HG02642 (cell line): ENCODE results near the gene SLC22A17.
"Not testable (repeated sequence)": the region's sequence is repeated elsewhere in the genome, so short reads cannot be mapped to it uniquely, and the experiment has no call there.

Source experiments
- ATAC-seq: cut with Tn5 transposase; IDR thresholded peaks from one replicate; pipeline ENCODE4 v1.9.1; 2021; ENCODE audit warnings: mild to moderate bottlenecking; ENCODE audit not compliant: unreplicated experiment, poor library complexity

SLC22A17 gene

DNA sequence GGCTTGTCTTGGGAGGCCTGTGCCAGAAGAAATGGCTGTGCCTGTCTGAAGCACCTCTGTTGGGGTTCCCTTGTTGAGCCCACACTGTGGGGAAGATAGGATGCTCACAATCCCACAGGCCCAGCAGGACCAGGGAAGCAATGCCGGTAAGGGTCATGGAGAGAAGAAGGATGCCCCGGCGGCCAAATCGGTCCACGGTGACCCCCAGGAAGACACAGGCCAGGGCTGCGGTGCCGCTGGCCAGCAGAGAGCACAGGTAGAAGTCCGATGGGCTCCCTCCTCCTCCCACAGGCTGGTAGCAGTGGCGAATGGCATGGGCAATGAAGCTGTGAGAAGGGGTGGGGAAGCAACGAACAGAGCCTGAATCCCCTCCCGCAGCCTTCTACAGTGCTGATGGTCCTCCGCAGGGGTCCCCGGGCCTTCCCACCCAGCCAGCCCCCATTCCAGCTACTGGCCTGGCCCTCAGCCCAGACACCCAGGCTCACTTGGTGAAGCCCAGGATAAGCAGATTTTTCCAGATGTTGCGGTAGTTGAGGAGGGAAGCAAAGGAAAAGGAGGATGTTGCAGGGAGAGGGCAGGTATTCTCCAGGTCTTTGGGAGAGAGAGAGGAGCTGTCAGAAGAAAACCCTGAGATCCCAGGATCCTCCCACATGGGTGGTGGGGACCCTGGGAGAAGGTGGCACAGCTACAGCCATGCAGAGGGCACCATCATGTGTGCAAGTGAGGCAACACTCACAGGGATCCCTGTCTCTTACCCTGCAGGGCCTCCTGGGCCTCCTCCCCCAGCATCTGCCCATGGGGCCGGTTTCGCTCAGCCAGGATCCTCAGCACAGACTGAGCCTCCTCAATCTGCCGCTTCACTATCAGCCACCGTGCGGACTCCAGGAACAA is 5.0 kb downstream of the SLC22A17 start:
- ATAC-seq, result no peak

DNA sequence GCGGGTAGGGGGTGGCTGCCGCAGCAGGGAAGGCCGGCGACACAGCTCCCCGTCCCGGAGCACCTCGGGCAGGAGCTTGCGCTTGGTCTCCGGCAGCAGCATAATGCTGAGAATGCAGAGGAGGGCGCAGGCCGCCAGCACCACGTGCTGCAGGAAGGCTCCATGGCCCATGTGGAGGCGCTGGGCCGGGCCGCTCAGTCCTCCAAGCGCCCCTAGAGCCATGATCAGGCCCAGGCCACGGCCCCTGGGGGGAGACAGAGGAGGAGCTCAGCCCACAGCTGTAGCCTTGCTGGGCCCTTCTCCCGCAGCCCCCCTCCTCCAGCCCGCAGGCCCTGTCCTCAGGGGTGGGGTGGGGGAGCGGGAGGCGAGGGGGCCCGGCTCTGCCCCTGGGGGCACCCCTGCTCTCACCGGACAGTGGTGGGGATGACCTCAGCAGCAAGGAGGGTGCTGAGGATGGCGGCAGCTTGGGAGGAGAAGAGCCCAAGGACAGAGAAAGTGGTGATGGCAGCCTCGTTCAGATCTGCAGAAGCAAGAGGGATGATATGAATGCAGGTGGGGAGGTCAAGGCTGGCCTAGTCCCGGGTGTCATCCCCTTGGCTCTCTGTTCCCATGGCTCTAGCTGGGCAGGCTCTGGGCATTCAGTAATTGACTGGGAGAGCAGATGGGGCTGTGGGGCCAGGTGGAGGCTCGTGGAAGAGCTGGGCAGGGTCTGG is 5.8 kb downstream of the SLC22A17 start:
- ATAC-seq, result no peak

DNA sequence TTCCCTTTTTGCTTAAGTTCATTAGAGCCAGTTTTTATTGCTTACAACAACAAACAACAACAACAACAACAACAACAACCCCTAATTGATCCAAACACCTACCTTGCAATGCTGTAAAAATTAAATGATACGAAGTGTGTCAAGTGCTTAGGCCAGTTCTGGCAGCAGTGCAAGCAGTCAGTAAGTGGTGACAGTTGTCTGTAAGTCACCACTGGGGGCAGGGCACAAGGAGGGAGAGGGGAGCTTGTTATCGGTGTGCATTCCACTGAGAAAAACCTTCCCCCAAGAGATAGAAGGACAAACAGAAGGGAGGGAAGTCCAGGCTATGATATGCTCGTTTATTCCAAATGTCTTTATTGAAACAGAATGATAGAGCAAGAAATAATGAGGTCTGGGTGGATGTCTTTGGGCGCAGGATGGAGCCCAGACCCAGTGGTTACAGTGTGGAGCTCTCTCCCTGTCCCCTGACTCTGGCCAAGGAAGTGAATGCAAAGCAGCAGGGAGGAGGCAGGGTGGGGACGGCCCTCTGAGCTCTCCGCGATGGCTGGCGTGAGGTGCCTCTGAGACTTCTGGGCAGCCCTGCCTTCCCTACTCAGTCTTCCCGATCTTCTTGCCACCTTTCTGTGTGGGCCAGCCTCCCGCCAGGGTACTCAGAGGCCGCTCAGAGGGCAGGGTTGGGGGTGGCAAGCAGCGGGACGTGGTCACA is 6.5 kb downstream of the SLC22A17 start:
- ATAC-seq, result no peak

DNA sequence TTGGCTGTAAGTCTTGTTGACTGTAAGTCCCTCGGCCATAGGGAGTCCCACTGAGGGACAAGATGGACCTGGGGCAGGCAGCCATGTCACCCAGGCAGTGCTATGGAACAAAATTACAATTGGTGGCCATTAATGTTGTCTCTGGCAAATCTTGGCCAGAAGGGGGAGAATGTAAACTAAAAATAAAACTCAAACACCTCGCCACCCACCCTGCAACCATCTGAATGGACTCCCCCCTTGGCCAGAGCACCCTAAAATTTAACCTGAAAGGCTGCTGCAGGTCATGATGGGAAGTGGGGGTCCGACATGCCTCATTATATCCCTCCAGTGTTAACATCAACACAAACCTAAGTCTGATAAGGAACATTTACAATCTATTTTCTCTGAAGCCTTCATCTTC is 8.2 kb downstream of the SLC22A17 start:
- ATAC-seq, result no peak

DNA sequence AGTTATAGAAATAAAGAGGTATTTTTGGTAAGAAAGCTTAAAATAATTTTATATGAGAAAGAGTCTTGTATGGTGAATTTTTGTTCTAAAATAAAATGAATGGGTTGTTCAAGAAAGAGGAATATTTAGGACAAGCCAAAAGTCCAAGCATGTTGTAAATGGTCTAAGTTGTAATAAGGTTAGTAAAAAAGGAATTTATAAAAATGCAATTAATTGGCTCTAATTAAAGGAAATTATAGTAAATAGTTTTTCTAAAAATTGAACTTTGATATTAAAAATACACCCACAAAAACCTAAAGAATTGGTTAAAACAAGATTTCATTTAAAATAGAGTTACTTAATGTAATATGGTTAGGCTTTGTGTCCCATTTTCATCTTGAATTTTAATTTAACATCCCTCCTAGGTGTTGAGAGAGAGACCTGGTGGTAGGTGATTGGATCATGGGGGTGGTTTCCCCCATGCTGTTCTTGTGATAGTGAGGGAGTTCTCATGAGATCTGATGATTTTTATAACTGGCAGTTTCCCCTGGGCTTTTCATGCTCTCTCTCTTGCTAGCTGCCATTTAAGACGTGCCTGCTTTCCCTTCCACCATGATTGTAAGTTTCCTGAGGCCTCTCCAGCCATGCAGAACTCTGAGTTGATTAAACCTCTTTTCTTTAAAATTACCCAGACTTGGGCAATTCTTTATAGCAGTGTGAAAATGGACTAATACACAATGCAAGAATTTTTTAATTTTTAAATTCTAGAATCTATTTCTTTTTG is 13.0 kb downstream of the SLC22A17 start:
- no peak for ATAC-seq

DNA sequence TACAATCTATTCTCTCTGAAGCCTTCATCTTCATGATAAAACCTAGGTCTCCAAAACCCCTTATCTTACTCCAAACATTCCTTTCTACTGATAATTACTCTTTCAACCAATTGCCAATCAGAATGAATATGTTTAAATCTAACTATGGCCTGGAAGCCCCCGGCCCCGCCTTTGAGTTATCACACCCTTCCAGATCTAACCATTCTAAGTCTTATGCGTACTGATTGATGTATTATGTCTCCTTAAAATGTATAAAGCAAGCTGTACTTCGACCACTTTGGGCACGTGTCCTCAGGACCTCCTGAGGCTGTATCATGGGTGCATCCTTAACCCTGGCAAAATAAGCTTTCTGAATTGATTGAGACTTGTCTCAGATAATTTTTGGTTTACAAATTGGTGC is 17.1 kb downstream of the SLC22A17 start:
- no peak for ATAC-seq

DNA sequence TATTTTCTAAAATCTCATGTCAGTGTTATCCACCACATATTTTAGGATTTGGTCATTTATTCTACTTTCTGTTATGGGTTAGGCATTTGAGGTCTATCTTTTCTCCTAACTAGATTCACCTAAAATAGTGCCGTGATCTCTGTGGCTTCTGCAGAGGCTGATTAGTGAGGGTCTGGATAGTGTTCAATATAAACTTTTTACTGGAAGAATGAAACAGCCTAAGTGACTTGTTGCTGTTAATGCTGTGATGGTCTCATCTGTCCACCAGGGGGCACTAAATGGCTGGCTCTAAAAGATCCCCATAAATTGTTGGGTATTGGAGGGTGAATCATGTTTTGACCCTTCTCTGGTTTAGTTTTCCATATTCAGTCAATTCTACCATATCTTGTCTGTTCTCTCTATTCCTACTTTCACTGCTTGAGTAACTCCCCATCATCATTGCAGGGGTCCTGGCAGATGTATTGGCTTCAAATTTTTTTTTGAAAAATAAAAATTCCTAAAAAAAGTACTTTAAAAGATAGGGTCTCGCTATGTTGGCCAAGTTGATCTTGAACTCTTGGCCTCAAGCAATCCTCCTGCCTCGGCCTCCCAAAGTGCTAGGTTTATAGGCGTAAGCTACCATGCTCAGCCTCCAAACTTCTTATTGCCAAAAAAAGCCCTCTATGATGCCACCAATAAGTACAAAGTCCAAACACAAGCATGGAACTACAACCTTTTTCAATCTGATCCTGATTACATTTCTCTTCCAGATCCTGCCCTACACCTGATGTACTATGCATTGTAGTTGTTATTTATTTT is 24.5 kb downstream of the SLC22A17 start:
- ATAC-seq, result peak; percentile 58

DNA sequence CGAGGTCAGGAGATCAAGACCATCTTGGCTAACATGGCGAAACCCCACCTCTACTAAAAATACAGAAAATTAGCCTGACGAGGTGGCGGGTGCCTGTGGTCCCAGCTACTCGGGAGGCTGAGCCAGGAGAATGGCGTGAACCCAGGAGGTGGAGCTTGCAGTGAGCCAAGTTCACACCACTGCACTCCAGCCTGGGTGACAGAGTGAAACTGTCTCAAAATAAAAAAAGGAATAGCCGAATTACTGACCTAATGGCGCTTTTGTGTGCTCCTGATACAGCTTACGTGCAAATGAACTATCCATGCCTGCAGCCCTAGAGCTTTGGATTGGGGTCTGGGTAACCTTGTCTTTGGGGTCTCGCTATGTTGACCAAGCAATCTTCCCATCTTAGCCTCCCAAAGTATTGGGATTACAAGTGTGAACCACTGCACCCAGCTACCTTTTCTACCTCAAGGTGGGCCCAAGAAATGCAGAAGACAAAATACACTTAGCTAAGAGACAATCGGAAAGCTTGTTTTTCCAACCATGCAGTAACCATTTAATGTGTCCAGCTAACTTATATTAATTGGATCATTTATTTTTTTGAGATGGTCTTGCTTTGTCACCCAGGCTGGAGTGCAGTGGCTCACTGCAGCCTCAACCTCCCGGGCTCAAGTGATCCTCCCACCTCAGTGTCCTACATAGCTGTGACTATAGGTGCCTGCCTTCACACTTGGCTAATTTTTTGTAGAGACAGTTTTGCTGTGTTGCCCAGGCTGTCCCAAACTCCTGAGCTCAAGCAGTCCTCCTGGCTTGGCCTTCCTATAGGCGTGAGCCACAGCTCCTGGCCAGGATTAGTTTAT is 26.0 kb downstream of the SLC22A17 start:
- ATAC-seq, result no peak

DNA sequence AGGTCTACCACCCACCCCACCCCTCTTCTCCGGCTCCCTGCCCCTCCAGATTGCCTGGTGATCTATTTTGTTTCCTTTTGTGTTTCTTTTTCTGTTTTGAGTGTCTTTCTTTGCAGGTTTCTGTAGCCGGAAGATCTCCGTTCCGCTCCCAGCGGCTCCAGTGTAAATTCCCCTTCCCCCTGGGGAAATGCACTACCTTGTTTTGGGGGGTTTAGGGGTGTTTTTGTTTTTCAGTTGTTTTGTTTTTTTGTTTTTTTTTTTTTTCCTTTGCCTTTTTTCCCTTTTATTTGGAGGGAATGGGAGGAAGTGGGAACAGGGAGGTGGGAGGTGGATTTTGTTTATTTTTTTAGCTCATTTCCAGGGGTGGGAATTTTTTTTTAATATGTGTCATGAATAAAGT is 26.9 kb downstream of the SLC22A17 start:
- ATAC-seq, result not testable (repeated sequence)

DNA sequence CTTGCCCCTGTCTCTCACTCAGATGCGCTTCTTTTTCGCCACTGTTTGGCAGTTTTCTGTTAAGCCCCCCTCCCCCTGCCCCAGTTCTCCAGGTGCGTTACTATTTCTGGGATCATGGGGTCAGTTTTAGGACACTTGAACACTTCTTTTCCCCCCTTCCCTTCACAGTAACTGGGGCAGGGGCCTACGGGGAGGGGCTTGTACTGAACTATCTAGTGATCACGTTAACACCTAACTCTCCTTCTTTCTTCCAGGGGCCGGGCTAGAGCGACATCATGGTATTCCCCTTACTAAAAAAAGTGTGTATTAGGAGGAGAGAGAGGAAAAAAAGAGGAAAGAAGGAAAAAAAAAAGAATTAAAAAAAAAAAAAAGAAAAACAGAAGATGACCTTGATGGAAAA is 27.7 kb downstream of the SLC22A17 start:
- ATAC-seq, result no peak

DNA sequence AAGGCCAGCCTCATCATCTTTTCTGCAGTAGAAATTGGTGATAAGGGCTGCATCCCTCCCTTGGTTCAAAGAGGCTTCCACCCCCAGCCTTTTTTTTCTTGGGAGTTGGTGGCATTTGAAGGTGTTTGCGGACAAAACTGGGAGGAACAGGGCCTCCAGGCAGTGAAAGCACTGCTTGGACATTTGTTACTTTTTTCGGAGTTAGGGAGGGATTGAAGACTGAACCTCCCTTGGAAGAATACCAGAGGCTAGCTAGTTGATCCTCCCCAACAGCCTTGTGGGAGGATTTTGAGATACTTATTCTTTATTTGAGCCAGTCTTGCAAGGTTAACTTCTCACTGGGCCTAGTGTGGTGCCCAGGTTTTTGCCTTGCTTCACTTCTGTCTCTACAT is 28.2 kb downstream of the SLC22A17 start:
- no peak for ATAC-seq

DNA sequence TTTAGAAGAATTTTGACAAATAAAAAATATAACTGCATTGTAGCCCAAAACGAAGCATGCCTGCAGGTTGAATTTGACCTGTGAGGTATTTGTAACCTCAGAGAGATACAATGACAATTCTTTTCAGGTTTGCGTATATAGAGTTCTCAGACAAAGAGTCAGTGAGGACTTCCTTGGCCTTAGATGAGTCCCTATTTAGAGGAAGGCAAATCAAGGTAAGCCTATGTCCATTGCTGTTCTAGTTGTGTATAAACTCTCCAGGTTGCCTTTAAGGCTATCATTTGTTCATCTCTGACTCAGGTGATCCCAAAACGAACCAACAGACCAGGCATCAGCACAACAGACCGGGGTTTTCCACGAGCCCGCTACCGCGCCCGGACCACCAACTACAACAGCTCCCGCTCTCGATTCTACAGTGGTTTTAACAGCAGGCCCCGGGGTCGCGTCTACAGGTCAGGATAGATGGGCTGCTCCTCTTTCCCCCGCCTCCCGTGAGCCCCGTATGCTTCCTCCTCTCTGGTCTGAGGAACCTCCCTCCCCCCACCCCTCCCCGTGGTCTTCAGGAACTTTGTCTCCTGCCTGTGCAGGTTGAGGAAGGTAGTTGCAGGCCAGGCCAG is 28.7 kb downstream of the SLC22A17 start:
- no peak for ATAC-seq

DNA sequence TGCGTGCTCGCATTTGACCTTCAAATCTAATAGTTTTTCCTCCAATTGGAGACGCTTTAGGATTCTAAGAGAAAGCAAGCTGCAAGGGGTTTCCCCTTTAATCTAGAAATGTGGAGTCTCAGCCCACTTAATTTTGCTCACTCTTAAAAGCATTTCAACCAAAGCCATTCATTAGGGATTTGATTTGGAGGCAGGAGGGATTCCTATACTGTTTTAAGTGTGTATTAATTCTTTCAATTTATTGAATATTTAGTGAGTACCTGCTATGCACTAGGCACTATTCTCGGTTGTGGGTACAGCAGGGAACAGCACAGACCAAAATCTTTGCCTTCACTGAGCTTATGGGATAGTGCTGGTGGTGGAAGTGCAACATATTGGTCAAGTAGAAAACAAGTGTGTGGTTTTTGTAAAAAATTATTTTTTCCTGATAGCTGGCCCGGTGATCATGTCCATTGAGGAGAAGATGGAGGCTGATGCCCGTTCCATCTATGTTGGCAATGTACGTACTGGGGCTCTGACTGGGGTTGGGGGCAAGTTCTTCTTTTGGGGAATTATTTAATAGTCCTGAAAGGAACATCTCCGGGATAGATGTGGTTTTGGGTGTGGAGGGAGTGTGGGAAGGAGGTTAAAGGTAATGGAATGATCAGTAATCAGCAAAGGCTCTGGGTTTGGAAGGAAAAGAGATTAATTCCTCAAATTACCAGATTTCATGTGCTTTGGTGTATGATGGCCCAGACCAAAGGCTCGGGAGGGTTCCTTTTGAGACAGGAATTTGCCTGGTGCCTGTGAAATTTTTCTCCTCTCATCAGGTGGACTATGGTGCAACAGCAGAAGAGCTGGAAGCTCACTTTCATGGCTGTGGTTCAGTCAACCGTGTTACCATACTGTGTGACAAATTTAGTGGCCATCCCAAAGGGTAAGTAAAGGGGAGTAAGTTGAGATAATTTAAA is 29.8 kb downstream of the SLC22A17 start:
- no peak for ATAC-seq

DNA sequence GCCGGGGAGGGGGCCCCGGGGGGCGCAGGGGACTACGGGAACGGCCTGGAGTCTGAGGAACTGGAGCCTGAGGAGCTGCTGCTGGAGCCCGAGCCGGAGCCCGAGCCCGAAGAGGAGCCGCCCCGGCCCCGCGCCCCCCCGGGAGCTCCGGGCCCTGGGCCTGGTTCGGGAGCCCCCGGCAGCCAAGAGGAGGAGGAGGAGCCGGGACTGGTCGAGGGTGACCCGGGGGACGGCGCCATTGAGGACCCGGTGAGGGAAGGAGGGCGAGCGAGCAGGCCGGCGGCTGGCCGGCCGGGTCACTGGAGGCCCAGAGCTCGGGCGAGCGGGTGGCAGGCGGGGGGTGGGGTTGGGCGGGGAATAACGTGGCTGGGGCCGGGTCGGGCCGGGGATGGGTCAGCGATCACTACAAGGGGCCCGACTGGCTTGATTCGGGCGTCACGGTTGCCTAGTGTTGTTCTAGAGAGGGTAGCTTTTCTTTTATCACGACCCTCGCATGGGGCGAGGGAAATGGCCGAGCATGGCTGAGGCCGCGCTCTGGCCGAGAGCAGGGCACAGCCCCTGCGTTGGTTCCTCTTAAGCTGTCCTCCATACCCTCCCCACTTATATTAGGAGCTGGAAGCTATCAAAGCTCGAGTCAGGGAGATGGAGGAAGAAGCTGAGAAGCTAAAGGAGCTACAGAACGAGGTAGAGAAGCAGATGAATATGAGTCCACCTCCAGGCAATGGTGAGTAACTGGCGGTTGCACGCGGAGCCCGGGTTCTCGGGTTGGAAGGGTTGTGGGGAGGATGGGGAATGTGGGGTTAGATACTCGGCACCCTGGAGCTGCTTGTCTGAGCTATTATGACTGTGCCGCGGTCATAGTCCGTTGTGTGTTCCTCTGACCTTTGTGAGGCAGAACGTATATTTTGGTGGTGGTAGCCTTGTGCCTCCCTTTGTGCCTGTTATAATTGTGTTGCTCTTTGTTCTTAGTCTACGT is 30.8 kb downstream of the SLC22A17 start:
- peak; percentile 15 for ATAC-seq

DNA sequence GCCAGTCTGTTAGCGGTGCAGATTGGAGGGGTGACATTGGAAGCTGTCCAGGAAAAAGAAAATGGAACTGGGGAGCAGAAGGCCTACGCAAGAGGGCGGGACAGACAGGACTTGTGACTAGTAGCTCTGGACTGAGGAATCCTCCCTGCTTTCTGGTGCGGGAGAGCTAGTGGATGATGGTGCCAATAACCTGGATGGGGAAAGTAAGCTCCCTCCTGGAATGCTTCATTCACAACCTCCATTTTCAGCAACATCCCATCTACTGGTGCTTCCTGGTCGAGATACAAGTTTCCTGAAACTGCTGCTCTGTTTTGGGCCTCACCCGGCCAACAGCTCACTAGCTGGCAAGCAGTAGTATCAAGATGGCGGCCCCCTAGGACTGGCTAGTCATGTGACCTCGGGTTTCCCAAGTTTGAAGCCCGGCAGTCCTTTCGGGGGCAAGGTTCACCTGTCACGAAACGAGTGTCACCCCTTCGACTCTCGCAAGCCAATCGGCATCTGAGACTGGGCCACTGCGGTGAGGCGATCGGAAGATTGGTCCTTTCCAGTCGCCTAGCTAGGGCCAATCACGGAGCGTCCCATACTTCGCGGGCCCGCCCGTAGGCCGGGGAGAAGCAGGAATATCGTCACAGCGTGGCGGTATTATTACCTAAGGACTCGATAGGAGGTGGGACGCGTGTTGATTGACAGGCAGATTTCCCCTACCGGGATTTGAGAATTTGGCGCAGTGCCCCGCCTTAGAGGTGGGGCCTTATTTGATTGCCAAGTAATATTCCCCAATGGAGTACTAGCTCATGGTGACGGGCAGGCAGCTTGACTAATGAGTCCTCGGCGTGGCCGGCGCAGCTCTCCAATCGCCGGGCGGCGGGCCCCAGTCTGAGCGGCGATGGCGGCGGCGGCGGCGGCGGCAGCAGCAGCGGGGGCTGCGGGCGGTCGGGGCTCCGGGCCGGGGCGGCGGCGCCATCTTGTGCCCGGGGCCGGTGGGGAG is 31.8 kb downstream of the SLC22A17 start, which contains the start of gene PABPN1:
TSS of gene PABPN1 (plus strand) at position 874 of the 988 bp plus-strand sequence. CDS start at position 887, 13 bp downstream.
- ATAC-seq, result peak; percentile 90
